Measurements from ENCODE around the gene CPTP. TPM values are rescaled to one million over a fixed set of nuclear protein-coding genes. Genes with fewer than 3 reads are reported as not detected.

CPTP gene
- total RNA-seq, 1 experiment from 2014 or later = 14.0 TPM

DNA sequence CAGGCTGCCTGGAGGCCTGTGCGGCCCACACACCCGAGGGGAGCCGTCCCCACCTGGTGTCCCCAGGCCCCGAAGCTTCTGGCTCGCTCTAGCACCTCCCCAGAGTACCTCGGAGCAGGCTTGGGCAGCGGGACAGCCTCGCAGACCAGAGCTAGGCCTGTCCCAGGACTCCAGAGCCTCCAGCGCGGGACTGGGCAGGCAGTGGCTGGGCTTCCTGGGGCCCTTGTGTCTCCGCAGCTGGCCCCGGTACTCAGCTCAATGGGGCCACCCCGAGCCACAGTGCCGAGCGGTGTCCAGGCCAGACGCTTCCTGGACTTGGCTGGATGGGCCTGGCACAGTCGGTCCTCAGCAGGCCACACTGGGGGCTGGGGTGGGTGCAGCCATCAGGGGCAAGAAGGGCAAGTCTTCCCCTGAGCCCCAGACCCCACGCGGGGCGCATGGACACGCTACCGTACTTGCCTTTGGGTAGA is 39.5 kb upstream of the CPTP start:
- H3K4me1 Mint-ChIP-seq = peaks cover 0 to 7% of the 10 kb centered on the region in 2 experiments; a peak in 1 of 4 replicates
- no peaks in the 10 kb centered on the region for H3K9me3 ChIP-seq (ENCODE audit: control insufficient read depth, low read depth, low read length)
- H4K5ac ChIP-seq (ENCODE audit: insufficient read length, low read depth, low read length) = no peak overlapping the region
- no peak overlapping the region for H2BK120ac ChIP-seq (ENCODE audit: low read depth, low read length, poor library complexity, severe bottlenecking)
- TF ChIP-seq, protein P1, sequence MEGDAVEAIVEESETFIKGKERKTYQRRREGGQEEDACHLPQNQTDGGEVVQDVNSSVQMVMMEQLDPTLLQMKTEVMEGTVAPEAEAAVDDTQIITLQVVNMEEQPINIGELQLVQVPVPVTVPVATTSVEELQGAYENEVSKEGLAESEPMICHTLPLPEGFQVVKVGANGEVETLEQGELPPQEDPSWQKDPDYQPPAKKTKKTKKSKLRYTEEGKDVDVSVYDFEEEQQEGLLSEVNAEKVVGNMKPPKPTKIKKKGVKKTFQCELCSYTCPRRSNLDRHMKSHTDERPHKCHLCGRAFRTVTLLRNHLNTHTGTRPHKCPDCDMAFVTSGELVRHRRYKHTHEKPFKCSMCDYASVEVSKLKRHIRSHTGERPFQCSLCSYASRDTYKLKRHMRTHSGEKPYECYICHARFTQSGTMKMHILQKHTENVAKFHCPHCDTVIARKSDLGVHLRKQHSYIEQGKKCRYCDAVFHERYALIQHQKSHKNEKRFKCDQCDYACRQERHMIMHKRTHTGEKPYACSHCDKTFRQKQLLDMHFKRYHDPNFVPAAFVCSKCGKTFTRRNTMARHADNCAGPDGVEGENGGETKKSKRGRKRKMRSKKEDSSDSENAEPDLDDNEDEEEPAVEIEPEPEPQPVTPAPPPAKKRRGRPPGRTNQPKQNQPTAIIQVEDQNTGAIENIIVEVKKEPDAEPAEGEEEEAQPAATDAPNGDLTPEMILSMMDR (conservative IDR thresholded peaks at IDR 0.05) = no peak
- H3K4me2 ChIP-seq (ENCODE audit: insufficient read depth, insufficient read length, low read length) = no peak overlapping the region
- no peak overlapping the region for H3K27ac Mint-ChIP-seq
- H4K8ac ChIP-seq (replicated peaks; ENCODE audit: insufficient read length, low read depth, low read length) = no peak overlapping the region
- no peaks in the 10 kb centered on the region for H3K79me2 ChIP-seq (ENCODE audit: insufficient read depth, low read length)
- H4K91ac ChIP-seq (ENCODE audit: insufficient read length, low read depth, low read length) = no peak overlapping the region
- no peaks in the 10 kb centered on the region for H4K20me1 ChIP-seq (ENCODE audit: control insufficient read depth, insufficient read depth, insufficient read length)
- H3K18ac ChIP-seq (ENCODE audit: insufficient read length, low read depth, low read length) = no peak overlapping the region
- H2AFZ ChIP-seq (ENCODE audit: low read length) = no peak overlapping the region
- no peak overlapping the region for H3T11ph ChIP-seq (ENCODE audit: low read length)
- H3K4me1 ChIP-seq (ENCODE audit: insufficient read depth, low read length) = no peaks in the 10 kb centered on the region
- no peak overlapping the region for H3K4me3 Mint-ChIP-seq
- peaks cover 6% of the 10 kb centered on the region for H3K27me3 Mint-ChIP-seq (ENCODE audit: low read depth)
- no peak overlapping the region for H2BK20ac ChIP-seq (ENCODE audit: low read depth, low read length, poor library complexity, severe bottlenecking)
- no peak overlapping the region for H3K27ac ChIP-seq (ENCODE audit: insufficient read length, low read depth, low read length)
- H2BK15ac ChIP-seq (ENCODE audit: low read depth, low read length) = no peak overlapping the region
- no peaks in the 10 kb centered on the region for H3K79me1 ChIP-seq (ENCODE audit: insufficient read depth, low read depth, low read length, poor library complexity, severe bottlenecking)
- no peak overlapping the region for H2BK5ac ChIP-seq (ENCODE audit: insufficient read length, low read length)
- WGBS (ENCODE audit: extremely low coverage, insufficient read length, low lambda C conversion rate) = no CpG with 5 or more reads among the region's 22 CpGs
- no peak overlapping the region for H3K9ac ChIP-seq (ENCODE audit: extremely low read depth, insufficient read length, low read length)
- H3K23ac ChIP-seq (ENCODE audit: insufficient read length, low read depth, low read length) = no peak overlapping the region
- H3K36me3 Mint-ChIP-seq (ENCODE audit: insufficient read depth in 1 of 3, low read depth in 3 of 3) = no peaks in the 10 kb centered on the region
- H3K14ac ChIP-seq (ENCODE audit: insufficient read depth, low read length) = no peak overlapping the region
- H3K23me2 ChIP-seq (ENCODE audit: insufficient read length, low read depth, low read length, poor library complexity, severe bottlenecking) = no peaks in the 10 kb centered on the region
- H3K27me3 ChIP-seq (ENCODE audit: insufficient read depth, low read length) = no peaks in the 10 kb centered on the region
- H2BK12ac ChIP-seq (ENCODE audit: insufficient read length, low read depth, low read length) = no peak overlapping the region
- H3K4ac ChIP-seq (ENCODE audit: low read depth, low read length) = no peak overlapping the region
- DNase-seq = no peak
- H3K9me3 Mint-ChIP-seq = peaks cover 2 to 9% of the 10 kb centered on the region in 2 experiments; a peak in 3 of 5 replicates
- H3K56ac ChIP-seq (ENCODE audit: insufficient read length, low read depth, low read length) = no peak overlapping the region
- no peak overlapping the region for H2AK5ac ChIP-seq (ENCODE audit: insufficient read length, low read length)
